ENCODE data around the gene RNF133. TPM values are rescaled to one million over a fixed set of nuclear protein-coding genes. Genes with fewer than 3 reads are reported as not detected.

RNF133 gene
- total RNA-seq, 1 donor: not detected

- H3K9me3 ChIP-seq (ENCODE audit: low read depth, low read length): no peaks in the 10 kb centered on the region
- H3K4me3 ChIP-seq (ENCODE audit: low read length): no peak overlapping the region
- H3K4me1 ChIP-seq (ENCODE audit: insufficient read depth, low read length): no peaks in the 10 kb centered on the region
- no peaks in the 10 kb centered on the region for H3K27me3 ChIP-seq (ENCODE audit: insufficient read depth, low read length)
These were observed 21.8 kb downstream of the RNF133 start for GRCh38 chr7:122677149-122677548.

GRCh38 chr7:122676466-122676865, 22.5 kb downstream of the RNF133 start:
- no peak overlapping the region for H3K4me3 ChIP-seq (ENCODE audit: low read length)
- H3K4me1 ChIP-seq (ENCODE audit: insufficient read depth, low read length): no peaks in the 10 kb centered on the region
- H3K9me3 ChIP-seq (ENCODE audit: low read depth, low read length): no peaks in the 10 kb centered on the region
- H3K27me3 ChIP-seq (ENCODE audit: insufficient read depth, low read length): no peaks in the 10 kb centered on the region

- Histone ChIP-seq H3K4me3 (ENCODE audit: low read length) (no peak overlapping the region), H3K4me1 (ENCODE audit: insufficient read depth, low read length) (no peaks in the 10 kb centered on the region), H3K27me3 (ENCODE audit: insufficient read depth, low read length) (no peaks in the 10 kb centered on the region), H3K9me3 (ENCODE audit: low read depth, low read length) (no peaks in the 10 kb centered on the region)
These were observed 23.3 kb downstream of the RNF133 start for GRCh38 chr7:122675621-122676020.

- H3K9me3 ChIP-seq (ENCODE audit: low read depth, low read length): no peaks in the 10 kb centered on the region
- H3K27me3 ChIP-seq (ENCODE audit: insufficient read depth, low read length): no peaks in the 10 kb centered on the region
- no peaks in the 10 kb centered on the region for H3K4me1 ChIP-seq (ENCODE audit: insufficient read depth, low read length)
- H3K4me3 ChIP-seq (ENCODE audit: low read length): no peak overlapping the region
These were observed 23.9 kb downstream of the RNF133 start for GRCh38 chr7:122675011-122675410.

GRCh38 chr7:122674502-122674901, 24.4 kb downstream of the RNF133 start:
- no peaks in the 10 kb centered on the region for H3K9me3 ChIP-seq (ENCODE audit: low read depth, low read length)

GRCh38 chr7:122673951-122674350, 25.0 kb downstream of the RNF133 start:
- no peak overlapping the region for H3K4me3 ChIP-seq (ENCODE audit: low read length)
- H3K4me1 ChIP-seq (ENCODE audit: insufficient read depth, low read length): no peaks in the 10 kb centered on the region
- H3K27me3 ChIP-seq (ENCODE audit: insufficient read depth, low read length): no peaks in the 10 kb centered on the region
- H3K9me3 ChIP-seq (ENCODE audit: low read depth, low read length): no peaks in the 10 kb centered on the region

More at GRCh38 chr7:122674502-122674901, 24.4 kb downstream of the RNF133 start:
- no peaks in the 10 kb centered on the region for H3K27me3 ChIP-seq (ENCODE audit: insufficient read depth, low read length)
- no peaks in the 10 kb centered on the region for H3K4me1 ChIP-seq (ENCODE audit: insufficient read depth, low read length)
- no peak overlapping the region for H3K4me3 ChIP-seq (ENCODE audit: low read length)

- Histone ChIP-seq H3K4me1 (ENCODE audit: insufficient read depth, low read length) (no peaks in the 10 kb centered on the region), H3K4me3 (ENCODE audit: low read length) (no peak overlapping the region), H3K27me3 (ENCODE audit: insufficient read depth, low read length) (no peaks in the 10 kb centered on the region), H3K9me3 (ENCODE audit: low read depth, low read length) (no peaks in the 10 kb centered on the region)
These were observed 26.4 kb downstream of the RNF133 start for GRCh38 chr7:122672536-122672935.

- no peaks in the 10 kb centered on the region for H3K4me1 ChIP-seq (ENCODE audit: insufficient read depth, low read length)
These were observed 35.2 kb downstream of the RNF133 start for GRCh38 chr7:122663733-122664132.

GRCh38 chr7:122658856-122659255, 40.1 kb downstream of the RNF133 start:
- Histone ChIP-seq H3K4me3 (ENCODE audit: low read length) (no peak overlapping the region), H3K27me3 (ENCODE audit: insufficient read depth, low read length) (no peaks in the 10 kb centered on the region), H3K9me3 (ENCODE audit: low read depth, low read length) (no peaks in the 10 kb centered on the region), H3K4me1 (ENCODE audit: insufficient read depth, low read length) (no peaks in the 10 kb centered on the region)

More at GRCh38 chr7:122663733-122664132, 35.2 kb downstream of the RNF133 start:
- H3K9me3 ChIP-seq (ENCODE audit: low read depth, low read length): no peaks in the 10 kb centered on the region
- no peaks in the 10 kb centered on the region for H3K27me3 ChIP-seq (ENCODE audit: insufficient read depth, low read length)
- H3K4me3 ChIP-seq (ENCODE audit: low read length): no peak overlapping the region

GRCh38 chr7:122653685-122654084, 45.2 kb downstream of the RNF133 start:
- Histone ChIP-seq H3K27me3 (ENCODE audit: insufficient read depth, low read length) (no peaks in the 10 kb centered on the region), H3K4me3 (ENCODE audit: low read length) (no peak overlapping the region), H3K9me3 (ENCODE audit: low read depth, low read length) (no peaks in the 10 kb centered on the region), H3K4me1 (ENCODE audit: insufficient read depth, low read length) (no peaks in the 10 kb centered on the region)

GRCh38 chr7:122652876-122653275, 46.0 kb downstream of the RNF133 start:
- no peak overlapping the region for H3K4me3 ChIP-seq (ENCODE audit: low read length)
- H3K9me3 ChIP-seq (ENCODE audit: low read depth, low read length): no peaks in the 10 kb centered on the region
- H3K4me1 ChIP-seq (ENCODE audit: insufficient read depth, low read length): no peaks in the 10 kb centered on the region
- no peaks in the 10 kb centered on the region for H3K27me3 ChIP-seq (ENCODE audit: insufficient read depth, low read length)

GRCh38 chr7:122651451-122651850, 47.5 kb downstream of the RNF133 start:
- Histone ChIP-seq H3K4me3 (ENCODE audit: low read length) (no peak overlapping the region), H3K4me1 (ENCODE audit: insufficient read depth, low read length) (no peaks in the 10 kb centered on the region), H3K27me3 (ENCODE audit: insufficient read depth, low read length) (no peaks in the 10 kb centered on the region), H3K9me3 (ENCODE audit: low read depth, low read length) (no peaks in the 10 kb centered on the region)

Other genes with a start within 250 kb of the RNF133 start
- gene RNF148, start 3.8 kb upstream of the RNF133 start, total RNA-seq: not detected
- not detected for gene CADPS2, start 187.3 kb upstream of the RNF133 start, total RNA-seq